Osteocyte (in vitro differentiated cells): ENCODE results near the gene SLC39A11. TPM values are rescaled to one million over a fixed set of nuclear protein-coding genes. Genes with fewer than 3 reads are reported as not detected.

Experiments
- DNase-seq: peaks from one replicate; pipeline ENCODE4 v3.0.0; 2021; ENCODE audit warnings: mixed read lengths; ENCODE audit not compliant: unreplicated experiment; ENCODE audit errors: extremely low spot score
- H3K27ac Mint-ChIP-seq: one replicate; pipeline ENCODE4 v1.8.0; 2021; ENCODE audit warnings: mild to moderate bottlenecking, mixed read lengths; ENCODE audit not compliant: unreplicated experiment
- H3K27me3 Mint-ChIP-seq: one replicate; pipeline ENCODE4 v1.8.0; 2021; ENCODE audit warnings: mixed read lengths; ENCODE audit not compliant: unreplicated experiment
- H3K36me3 Mint-ChIP-seq: one replicate; pipeline ENCODE4 v1.8.0; 2021; ENCODE audit warnings: mixed read lengths; ENCODE audit not compliant: unreplicated experiment
- H3K4me1 Mint-ChIP-seq: one replicate; pipeline ENCODE4 v1.8.0; 2021; ENCODE audit warnings: mixed read lengths; ENCODE audit not compliant: unreplicated experiment
- H3K4me3 Mint-ChIP-seq: one replicate; pipeline ENCODE4 v1.8.0; 2021; ENCODE audit warnings: mild to moderate bottlenecking, moderate library complexity, mixed read lengths; ENCODE audit not compliant: unreplicated experiment
- H3K9me3 Mint-ChIP-seq: one replicate; pipeline ENCODE4 v1.8.0; 2021; ENCODE audit warnings: mixed read lengths; ENCODE audit not compliant: unreplicated experiment
- total RNA-seq: library from RNA; stranded (reverse); gene quantifications from 2 replicates; pipeline ENCODE4 v1.2.1, GENCODE V29; 2021
- TF ChIP-seq, protein P1 (sequence below): fragments of 200-600 bp; sonication (generic); IDR thresholded peaks from 2 replicates; pipeline ENCODE4 v1.5.0; 2021; ENCODE audit warnings: antibody characterized with exemption, mild to moderate bottlenecking, moderate library complexity

The SLC39A11 gene
- total RNA-seq, 1 donor from 2014 or later: 50.2 TPM

GRCh38 chr17:72843591-72843990 is 248.9 kb downstream of the SLC39A11 start:
- no peak for DNase-seq
- Mint-ChIP-seq H3K36me3 (peaks cover 27% of the 10 kb centered on the region), H3K9me3 (peaks cover 8% of the 10 kb centered on the region), H3K4me1 (peaks cover 6% of the 10 kb centered on the region), H3K27ac (no peak overlapping the region), H3K4me3 (no peak overlapping the region), H3K27me3 (no peaks in the 10 kb centered on the region)
- TF ChIP-seq, protein P1, sequence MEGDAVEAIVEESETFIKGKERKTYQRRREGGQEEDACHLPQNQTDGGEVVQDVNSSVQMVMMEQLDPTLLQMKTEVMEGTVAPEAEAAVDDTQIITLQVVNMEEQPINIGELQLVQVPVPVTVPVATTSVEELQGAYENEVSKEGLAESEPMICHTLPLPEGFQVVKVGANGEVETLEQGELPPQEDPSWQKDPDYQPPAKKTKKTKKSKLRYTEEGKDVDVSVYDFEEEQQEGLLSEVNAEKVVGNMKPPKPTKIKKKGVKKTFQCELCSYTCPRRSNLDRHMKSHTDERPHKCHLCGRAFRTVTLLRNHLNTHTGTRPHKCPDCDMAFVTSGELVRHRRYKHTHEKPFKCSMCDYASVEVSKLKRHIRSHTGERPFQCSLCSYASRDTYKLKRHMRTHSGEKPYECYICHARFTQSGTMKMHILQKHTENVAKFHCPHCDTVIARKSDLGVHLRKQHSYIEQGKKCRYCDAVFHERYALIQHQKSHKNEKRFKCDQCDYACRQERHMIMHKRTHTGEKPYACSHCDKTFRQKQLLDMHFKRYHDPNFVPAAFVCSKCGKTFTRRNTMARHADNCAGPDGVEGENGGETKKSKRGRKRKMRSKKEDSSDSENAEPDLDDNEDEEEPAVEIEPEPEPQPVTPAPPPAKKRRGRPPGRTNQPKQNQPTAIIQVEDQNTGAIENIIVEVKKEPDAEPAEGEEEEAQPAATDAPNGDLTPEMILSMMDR: no peak

GRCh38 chr17:72840019-72840418 is 252.5 kb downstream of the SLC39A11 start:
- no peak overlapping the region for H3K4me3 Mint-ChIP-seq
- peaks cover 4% of the 10 kb centered on the region for H3K4me1 Mint-ChIP-seq
- H3K9me3 Mint-ChIP-seq: peaks cover 8% of the 10 kb centered on the region
- TF ChIP-seq, protein P1: no peak
- H3K27ac Mint-ChIP-seq: no peak overlapping the region
- no peak for DNase-seq
- peaks cover 23% of the 10 kb centered on the region for H3K36me3 Mint-ChIP-seq
- H3K27me3 Mint-ChIP-seq: no peaks in the 10 kb centered on the region

- TF ChIP-seq, protein P1: no peak
- Mint-ChIP-seq H3K4me1 (peaks cover 2% of the 10 kb centered on the region), H3K27ac (no peak overlapping the region), H3K27me3 (no peaks in the 10 kb centered on the region), H3K36me3 (peaks cover 21% of the 10 kb centered on the region), H3K4me3 (no peak overlapping the region), H3K9me3 (peaks cover 8% of the 10 kb centered on the region)
- no peak for DNase-seq
Observed at GRCh38 chr17:72839131-72839725, 253.3 kb downstream of the SLC39A11 start.

DNA sequence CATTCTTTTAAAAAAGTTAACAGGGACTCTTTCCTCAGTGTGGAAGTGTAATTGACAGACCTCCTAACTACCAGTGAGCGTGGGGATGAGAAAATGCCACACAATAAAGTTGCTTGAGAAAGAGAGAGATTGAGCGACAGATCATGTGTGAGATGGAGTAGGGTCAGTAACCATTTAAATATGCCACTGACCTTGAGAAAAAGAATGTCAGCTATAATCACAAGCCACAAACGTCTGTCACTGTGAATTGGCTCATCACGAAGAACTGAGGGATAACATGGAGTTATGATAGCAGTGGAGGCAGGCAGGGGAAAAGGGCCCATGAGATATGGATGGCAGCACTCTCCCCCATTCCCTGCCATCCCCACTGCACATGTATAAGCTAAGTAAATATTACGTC is 253.9 kb downstream of the SLC39A11 start:
- no peak overlapping the region for H3K27ac Mint-ChIP-seq
- peaks cover 8% of the 10 kb centered on the region for H3K9me3 Mint-ChIP-seq
- no peak overlapping the region for H3K4me3 Mint-ChIP-seq
- H3K4me1 Mint-ChIP-seq: peaks cover 2% of the 10 kb centered on the region
- H3K36me3 Mint-ChIP-seq: peaks cover 16% of the 10 kb centered on the region
- no peak for DNase-seq
- TF ChIP-seq, protein P1: no peak
- H3K27me3 Mint-ChIP-seq: no peaks in the 10 kb centered on the region

DNA sequence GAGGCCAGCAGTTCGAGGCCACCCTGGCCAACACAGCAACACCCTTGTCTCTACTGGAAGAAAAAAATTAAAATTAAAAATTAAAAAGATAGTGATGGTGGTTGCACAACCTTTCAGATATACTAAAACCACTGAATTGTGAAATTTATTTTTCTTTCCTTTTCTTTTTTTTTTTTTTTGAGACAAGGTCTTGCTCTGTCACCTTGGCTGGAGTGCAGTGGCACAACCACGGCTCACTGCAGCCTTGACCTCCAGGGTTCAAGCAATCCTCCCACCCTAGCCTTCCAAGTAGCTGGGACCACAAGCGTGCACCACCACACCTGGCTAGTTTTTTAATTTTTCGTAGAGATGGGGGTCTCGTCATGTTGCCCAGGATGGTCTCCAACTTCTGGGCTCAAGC is 254.4 kb downstream of the SLC39A11 start:
- Mint-ChIP-seq H3K27me3 (no peaks in the 10 kb centered on the region), H3K36me3 (peaks cover 16% of the 10 kb centered on the region), H3K4me1 (peaks cover 2% of the 10 kb centered on the region), H3K9me3 (peaks cover 8% of the 10 kb centered on the region), H3K4me3 (no peak overlapping the region), H3K27ac (no peak overlapping the region)
- TF ChIP-seq, protein P1: no peak
- DNase-seq: no peak
